Thymus (tissue), 11 donors: ENCODE data around the gene APOL6. TPM values are rescaled to one million over a fixed set of nuclear protein-coding genes. Genes with fewer than 3 reads are reported as not detected.

Source experiments
- DNase-seq, 9 donors: peaks; one replicate each; pipeline ENCODE4 v3.0.0-alpha.2; 2013; ENCODE audit warnings: low spot score in 9 of 9, low read depth in 6 of 9, missing footprints in 1 of 9
- H3K27ac ChIP-seq, 2 donors: one replicate each; pipeline ENCODE4 v1.5.1; 2013; ENCODE audit warnings: control low read depth in 1 of 2, low read depth in 1 of 2, low read length in 1 of 2, mild to moderate bottlenecking in 1 of 2, moderate library complexity in 1 of 2
- H3K27me3 ChIP-seq, 2 donors: one replicate each; pipeline ENCODE4 v1.5.1; 2013; ENCODE audit warnings: low read length in 1 of 2; ENCODE audit not compliant: control insufficient read depth in 2 of 2, insufficient read depth in 1 of 2
- H3K36me3 ChIP-seq, 2 donors: one replicate each; pipeline ENCODE4 v1.5.1; 2013; ENCODE audit warnings: low read length in 1 of 2, mild to moderate bottlenecking in 1 of 2, moderate library complexity in 1 of 2; ENCODE audit not compliant: control insufficient read depth in 2 of 2, insufficient read depth in 2 of 2
- H3K4me1 ChIP-seq, 2 donors: one replicate each; pipeline ENCODE4 v1.5.1; 2013; ENCODE audit warnings: low read length in 2 of 2; ENCODE audit not compliant: control insufficient read depth in 2 of 2, insufficient read depth in 2 of 2
- H3K4me3 ChIP-seq, 2 donors: one replicate each; pipeline ENCODE4 v1.5.1; 2013; ENCODE audit warnings: low read length in 2 of 2, control low read depth in 1 of 2, mild to moderate bottlenecking in 1 of 2
- H3K9me3 ChIP-seq, 2 donors: one replicate each; pipeline ENCODE4 v1.5.1; 2013; ENCODE audit warnings: low read length in 1 of 2, mild to moderate bottlenecking in 1 of 2; ENCODE audit not compliant: control insufficient read depth in 2 of 2, insufficient read depth in 1 of 2
- WGBS: extraction: QIAGEN DNeasy Blood & Tissue Kit; methylation state at CpG from one replicate; pipeline ENCODE4 v1.1.7; 2013; 5-methylcytosine and 5-hydroxymethylcytosine counted together
- polyA plus RNA-seq: library from polyadenylated mRNA; stranded (reverse); fragments of 200-250 nt; gene quantifications from one replicate; pipeline ENCODE4 v1.2.3, GENCODE V29; 2013
- total RNA-seq: library from RNA; stranded (reverse); fragments of 120-200 nt; gene quantifications from one replicate; pipeline ENCODE4 v1.2.4, GENCODE V29; 2013
- donor health status: healthy.

Gene APOL6
- total and polyA plus RNA-seq, 2 donors = 9.3 to 19.8 TPM

DNA sequence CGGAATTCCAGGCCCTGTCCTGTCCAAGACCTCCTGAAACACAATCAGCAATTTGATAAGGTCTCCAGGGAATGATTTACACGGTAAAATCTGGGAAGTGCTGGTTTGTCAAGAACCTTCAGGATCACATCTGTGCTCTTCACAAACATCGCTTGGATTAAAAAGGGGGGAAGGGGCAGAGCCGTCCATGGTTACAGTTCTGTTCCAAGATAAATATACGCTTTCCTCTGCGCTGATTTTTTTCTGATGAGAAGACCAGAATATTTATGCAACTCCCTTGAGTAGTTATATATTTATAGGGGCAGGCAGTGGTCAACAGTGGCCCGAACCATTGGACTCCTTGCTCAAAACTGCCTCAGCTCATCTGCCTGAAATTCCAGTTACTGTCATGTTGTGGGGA is 60.2 kb downstream of the APOL6 start:
- Histone ChIP-seq H3K27me3 (no peaks in the 10 kb centered on the region), H3K36me3 (no peaks in the 10 kb centered on the region), H3K4me1 (no peaks in the 10 kb centered on the region), H3K9me3 (no peaks in the 10 kb centered on the region), H3K4me3 (no peak overlapping the region), H3K27ac (no peak overlapping the region)
- WGBS = 90% methylated on average over 7 of the region's 7 CpGs
- no peak for DNase-seq

DNA sequence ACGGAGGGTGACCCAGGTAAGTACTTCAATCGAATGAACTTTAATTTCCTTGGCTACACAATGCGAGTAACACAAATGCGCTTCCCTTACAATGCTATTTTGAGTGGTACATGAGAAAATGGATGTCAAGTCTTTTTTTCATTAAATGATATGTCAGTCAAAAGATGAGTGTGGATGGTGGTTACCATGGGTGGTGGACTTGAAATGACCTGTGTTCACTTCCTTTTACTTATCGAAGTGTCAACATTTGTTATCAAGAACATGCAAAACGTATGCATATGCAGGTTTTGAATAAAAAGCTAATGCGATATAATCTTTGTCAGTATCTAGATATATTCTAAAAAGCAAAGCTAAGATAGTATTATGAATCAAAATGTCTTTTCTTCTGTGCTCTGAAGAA is 60.7 kb downstream of the APOL6 start:
- no peaks in the 10 kb centered on the region for H3K27me3 ChIP-seq
- WGBS = 91% methylated on average over 7 of the region's 7 CpGs
- no peak overlapping the region for H3K4me3 ChIP-seq
- H3K27ac ChIP-seq = no peak overlapping the region
- H3K36me3 ChIP-seq = no peaks in the 10 kb centered on the region
- H3K9me3 ChIP-seq = no peaks in the 10 kb centered on the region
- no peaks in the 10 kb centered on the region for H3K4me1 ChIP-seq
- no peak for DNase-seq

DNA sequence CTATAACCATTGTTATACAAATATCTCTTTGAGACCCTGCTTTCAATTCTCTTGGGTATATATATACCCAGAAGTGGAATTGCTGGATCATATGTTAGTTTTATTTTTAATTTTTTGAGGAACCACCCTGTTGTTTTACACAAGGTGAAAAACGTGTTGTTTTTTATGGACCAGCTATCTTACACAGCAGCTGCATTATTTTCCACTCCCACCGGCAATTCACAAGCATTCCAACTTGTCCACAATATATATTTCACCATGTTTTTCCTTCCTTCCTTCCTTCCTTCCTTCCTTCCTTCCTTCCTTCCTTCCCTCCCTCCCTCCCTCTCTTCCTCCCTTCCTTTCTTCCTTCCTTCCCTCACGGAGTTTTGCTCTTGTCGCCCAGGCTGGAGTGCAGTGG is 63.1 kb downstream of the APOL6 start:
- 90% methylated on average over 4 of the region's 4 CpGs for whole genome bisulfite sequencing
- Histone ChIP-seq H3K27ac (no peak overlapping the region), H3K9me3 (no peaks in the 10 kb centered on the region), H3K27me3 (no peaks in the 10 kb centered on the region), H3K4me1 (no peaks in the 10 kb centered on the region), H3K36me3 (no peaks in the 10 kb centered on the region), H3K4me3 (no peak overlapping the region)
- no peak for DNase-seq

DNA sequence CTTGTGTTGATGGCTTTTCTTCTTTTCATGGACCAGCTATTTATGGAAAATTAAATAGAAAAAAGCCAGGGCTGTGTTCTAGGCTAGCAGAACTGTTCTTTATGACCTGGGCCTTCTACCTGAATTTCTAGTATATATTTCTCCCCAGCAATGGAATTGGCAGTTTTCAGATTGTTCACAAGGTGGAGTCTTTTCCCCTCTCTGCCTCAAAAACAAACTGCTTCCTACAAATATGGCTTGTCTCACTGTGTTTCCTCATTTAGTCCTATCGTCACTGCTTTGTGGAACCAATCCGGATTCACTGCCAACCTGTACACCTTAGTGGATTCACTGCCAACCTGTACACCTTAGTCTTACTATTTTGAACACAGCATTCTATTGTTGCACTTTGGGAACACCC is 64.4 kb downstream of the APOL6 start:
- DNase-seq = no peak
- H3K27me3 ChIP-seq = no peaks in the 10 kb centered on the region
- H3K4me1 ChIP-seq = no peaks in the 10 kb centered on the region
- WGBS = 92% methylated on average over 2 of the region's 2 CpGs
- no peaks in the 10 kb centered on the region for H3K9me3 ChIP-seq
- no peak overlapping the region for H3K27ac ChIP-seq
- H3K36me3 ChIP-seq = no peaks in the 10 kb centered on the region
- no peak overlapping the region for H3K4me3 ChIP-seq

DNA sequence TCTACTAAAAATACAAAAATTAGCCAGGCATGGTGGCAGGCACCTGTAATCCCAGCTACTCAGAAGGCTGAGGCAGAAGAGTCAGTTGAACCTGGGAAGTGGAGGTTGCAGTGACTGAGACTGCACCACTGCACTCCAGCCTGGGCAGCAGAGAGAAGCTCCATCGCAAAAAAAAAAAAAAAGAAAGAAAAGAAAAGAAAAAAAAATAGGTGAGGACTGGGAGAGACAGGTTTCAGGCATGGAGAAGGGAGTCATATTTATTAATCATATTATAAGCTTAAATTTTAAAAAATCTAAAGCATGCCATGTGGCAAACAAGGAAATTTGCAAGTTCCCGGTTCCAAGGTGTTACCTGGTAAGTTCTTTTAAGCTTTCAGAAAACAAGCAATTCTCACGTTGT is 69.3 kb downstream of the APOL6 start, which contains the start of gene APOL5:
Gene APOL5, plus strand, starts transcription at position 301 of the 400 bp plus-strand sequence. Its CDS starts 0 bp downstream, at position 301.
- H3K4me3 ChIP-seq = no peak within 1 kb of the TSS
- no peaks in the 10 kb centered on the region for H3K4me1 ChIP-seq
- 93% methylated on average over 3 of the region's 3 CpGs for WGBS
- no peaks in the 10 kb centered on the region for H3K36me3 ChIP-seq
- H3K27ac ChIP-seq = no peak within 1 kb of the TSS
- H3K27me3 ChIP-seq = no peaks in the 10 kb centered on the region
- H3K9me3 ChIP-seq = no peaks in the 10 kb centered on the region
- DNase-seq = no peak

Other genes starting within 250 kb of the APOL6 start
- gene MCM5, start 248.3 kb upstream of the APOL6 start, total RNA-seq = 86.9 TPM
- gene MCM5, start 248.3 kb upstream of the APOL6 start, polyA plus RNA-seq = 27.1 TPM
- gene RASD2, start 107.6 kb upstream of the APOL6 start, total RNA-seq = 0.14 TPM
- 1.0 TPM for gene RASD2, start 107.6 kb upstream of the APOL6 start, polyA plus RNA-seq
- gene MB, start 31.1 kb upstream of the APOL6 start, total RNA-seq = 1.1 TPM
- 3.7 TPM for gene MB, start 31.1 kb upstream of the APOL6 start, polyA plus RNA-seq
- 0.09 TPM for gene APOL5, start 69.4 kb downstream of the APOL6 start, total RNA-seq
- gene APOL5, start 69.4 kb downstream of the APOL6 start, polyA plus RNA-seq = 0.09 TPM